Spleen (tissue), 11 donors: Measurements from ENCODE around the gene ALS2CL. TPM values are rescaled to one million over a fixed set of nuclear protein-coding genes. Genes with fewer than 3 reads are reported as not detected.

ENCODE experiments used
- DNase-seq: peaks from one replicate; pipeline ENCODE4 v3.0.0-alpha.2; 2020
- H3K27ac ChIP-seq, 8 donors: fragments of 200-600 bp; sonication (generic) in 7 of 8; 1 replicate in 4 of 8; 2 replicates in 4 of 8; pipeline versions ENCODE4 v1.5.0 to v1.8.0; 2016 to 2021; ENCODE audit warnings: inconsistent platforms in 4 of 8, mild to moderate bottlenecking in 4 of 8, moderate library complexity in 1 of 8
- H3K27me3 ChIP-seq, 7 donors: fragments of 200-600 bp; sonication (generic) in 6 of 7; replicated peaks in 1 of 7; 1 replicate in 4 of 7; 2 replicates in 3 of 7; pipeline versions ENCODE4 v1.5.0 to v1.8.0; 2016 to 2021; ENCODE audit warnings: inconsistent platforms in 3 of 7, mild to moderate bottlenecking in 1 of 7
- H3K36me3 ChIP-seq, 6 donors: fragments of 200-600 bp; sonication (generic) in 5 of 6; 1 replicate in 4 of 6; 2 replicates in 2 of 6; pipeline versions ENCODE4 v1.5.0 to v1.8.0; 2016 to 2021; ENCODE audit warnings: inconsistent platforms in 2 of 6
- H3K4me1 ChIP-seq, 6 donors: fragments of 200-600 bp; sonication (generic) in 5 of 6; 1 replicate in 3 of 6; 2 replicates in 3 of 6; pipeline versions ENCODE4 v1.5.0 to v1.8.0; 2016 to 2021; ENCODE audit warnings: inconsistent platforms in 3 of 6
- H3K4me3 ChIP-seq, 8 donors: fragments of 200-600 bp; sonication (generic) in 7 of 8; 1 replicate in 4 of 8; 2 replicates in 4 of 8; pipeline versions ENCODE4 v1.5.0 to v1.8.0; 2016 to 2021; ENCODE audit warnings: inconsistent platforms in 4 of 8, mild to moderate bottlenecking in 4 of 8, moderate library complexity in 2 of 8
- H3K9me3 ChIP-seq, 8 donors: fragments of 200-600 bp; sonication (generic) in 7 of 8; 1 replicate in 4 of 8; 2 replicates in 4 of 8; pipeline versions ENCODE4 v1.5.0 to v1.8.0; 2016 to 2021; ENCODE audit warnings: inconsistent platforms in 4 of 8
- CTCF ChIP-seq, 11 experiments: fragments of 200-600 bp in 7 of 11; fragments of 450-650 bp in 4 of 11; sonication (generic) in 4 of 11; IDR thresholded peaks in 8 of 11; conservative IDR thresholded peaks in 3 of 11; 1 replicate in 7 of 11; 2 replicates in 4 of 11; pipeline versions ENCODE4 v1.4.0 to v1.8.0; 2016 to 2021; ENCODE audit warnings: antibody characterized with exemption in 11 of 11, inconsistent platforms in 4 of 11, mild to moderate bottlenecking in 1 of 11
- POLR2A ChIP-seq, 3 donors: fragments of 450-650 bp; IDR thresholded peaks; one replicate each; pipeline ENCODE4 v1.5.1; 2017; ENCODE audit warnings: antibody characterized with exemption in 3 of 3, mild to moderate bottlenecking in 1 of 3
- POLR2AphosphoS5 ChIP-seq, 3 donors: sonication (generic); formaldehyde crosslinking; IDR thresholded peaks; one replicate each; pipeline ENCODE4 v1.5.1; 2017; ENCODE audit warnings: antibody characterized with exemption in 3 of 3
- WGBS, 5 donors: extraction: QIAGEN DNeasy Blood & Tissue Kit in 3 of 5; methylation state at CpG; one replicate each; pipeline versions ENCODE4 v1.1.5 to v1.1.7; 2013 to 2018; 5-methylcytosine and 5-hydroxymethylcytosine counted together
- intact Hi-C: fragments of 100-400 bp; cut with DNase I; formaldehyde crosslinking; loops from one replicate; pipeline ENCODE4 v1.15.0; 2023; ENCODE audit warnings: low total_unique reads
- polyA plus RNA-seq, 3 donors: library from polyadenylated mRNA; stranded (reverse); fragments of 200-250 nt; gene quantifications; one replicate each; pipeline ENCODE4 v1.2.1, GENCODE V29; 2013
- total RNA-seq, 7 donors: library from RNA; depleted of rRNA in 3 of 7; stranded (reverse); fragments of >200 nt in 3 of 7; fragmentation: NEBNext Ultra II Directional in 4 of 7; extraction: Animal tissue kit (Norgen Biotek cat#: 25700) in 4 of 7; gene quantifications; one replicate each; pipeline versions ENCODE4 v1.1.0 to v1.2.1, GENCODE V29; 2016 to 2021
- donor health status: healthy with polysubstance abuse.
- donor health status: DM: no; HTN: no; CAD: no; lungs with moderate emphysema.
- donor health status: DM: no; HTN: no; CAD: no.
- donor health status: Bipolar disorder and iron deficiency.
- donor health status: healthy.
- donor health status: DM: no; HTN: no; CAD: no.
- donor health status: DM: yes; HTN: yes; CAD: no.

The ALS2CL gene
- total and polyA plus RNA-seq, 10 donors: 7.9 to 61.2 (median 31.9) TPM

- intact Hi-C loops: no loop called here
- H3K4me1 ChIP-seq: no peaks in the 10 kb centered on the region
- no peaks in the 10 kb centered on the region for H3K36me3 ChIP-seq
- TF ChIP-seq POLR2A (IDR thresholded peaks at IDR 0.05): no peak
- no peak for TF ChIP-seq POLR2AphosphoS5 (IDR thresholded peaks at IDR 0.05)
- no peak for TF ChIP-seq CTCF (IDR thresholded peaks at IDR 0.05 in 8 of 11, conservative IDR thresholded peaks at IDR 0.05 in 3 of 11)
- no peak for DNase-seq
- H3K27me3 ChIP-seq: no peaks in the 10 kb centered on the region
- peaks cover 0 to 12% (median 8%) of the 10 kb centered on the region in 8 donors for H3K9me3 ChIP-seq
- no peak overlapping the region for H3K27ac ChIP-seq
- 46 to 98% (median 69%) methylated on average over 2 of the region's 2 CpGs for WGBS, 5 donors
- no peak overlapping the region for H3K4me3 ChIP-seq
Measured at GRCh38 chr3:46648096-46648495, 45.4 kb downstream of the ALS2CL start.

GRCh38 chr3:46646700-46647099 lies 46.8 kb downstream of the ALS2CL start:
- peaks cover 0 to 3% (median 0%) of the 10 kb centered on the region in 7 donors for H3K27me3 ChIP-seq
- H3K4me3 ChIP-seq: no peak overlapping the region
- intact Hi-C loops: no loop called here
- TF ChIP-seq POLR2A (IDR thresholded peaks at IDR 0.05) (no peak), CTCF (IDR thresholded peaks at IDR 0.05 in 8 of 11, conservative IDR thresholded peaks at IDR 0.05 in 3 of 11) (no peak), POLR2AphosphoS5 (IDR thresholded peaks at IDR 0.05) (no peak)
- H3K36me3 ChIP-seq: no peaks in the 10 kb centered on the region
- WGBS, 5 donors: 52 to 76% (median 57%) methylated on average over 6 of the region's 6 CpGs
- DNase-seq: no peak
- no peaks in the 10 kb centered on the region for H3K4me1 ChIP-seq
- peaks cover 0 to 4% (median 3%) of the 10 kb centered on the region in 8 donors for H3K9me3 ChIP-seq
- H3K27ac ChIP-seq: no peak overlapping the region

- H3K27me3 ChIP-seq: peaks cover 0 to 3% (median 0%) of the 10 kb centered on the region in 7 donors
- intact Hi-C loops: no loop called here
- no peak overlapping the region for H3K27ac ChIP-seq
- no peak for DNase-seq
- H3K4me1 ChIP-seq: no peaks in the 10 kb centered on the region
- peaks cover 0 to 27% (median 19%) of the 10 kb centered on the region in 8 donors for H3K9me3 ChIP-seq
- TF ChIP-seq CTCF (IDR thresholded peaks at IDR 0.05 in 8 of 11, conservative IDR thresholded peaks at IDR 0.05 in 3 of 11) (no peak), POLR2A (IDR thresholded peaks at IDR 0.05) (no peak), POLR2AphosphoS5 (IDR thresholded peaks at IDR 0.05) (no peak)
- no peaks in the 10 kb centered on the region for H3K36me3 ChIP-seq
- WGBS, 5 donors: 51 to 81% (median 57%) methylated on average over 1 of the region's 1 CpG
- no peak overlapping the region for H3K4me3 ChIP-seq
Measured at GRCh38 chr3:46643701-46644100, 49.8 kb downstream of the ALS2CL start.

- H3K36me3 ChIP-seq: no peaks in the 10 kb centered on the region
- H3K4me3 ChIP-seq: no peak overlapping the region
- no peak for DNase-seq
- peaks cover 0 to 3% (median 0%) of the 10 kb centered on the region in 7 donors for H3K27me3 ChIP-seq
- no peak for TF ChIP-seq CTCF (IDR thresholded peaks at IDR 0.05 in 8 of 11, conservative IDR thresholded peaks at IDR 0.05 in 3 of 11)
- no peak for TF ChIP-seq POLR2A (IDR thresholded peaks at IDR 0.05)
- no peak for TF ChIP-seq POLR2AphosphoS5 (IDR thresholded peaks at IDR 0.05)
- H3K4me1 ChIP-seq: no peaks in the 10 kb centered on the region
- WGBS, 5 donors: 54 to 75% (median 61%) methylated on average over 6 of the region's 6 CpGs
- H3K27ac ChIP-seq: no peak overlapping the region
- peaks cover 0 to 27% (median 19%) of the 10 kb centered on the region in 8 donors for H3K9me3 ChIP-seq
- intact Hi-C loops: no loop called here
Measured at GRCh38 chr3:46642971-46643370, 50.5 kb downstream of the ALS2CL start.
